ENCODE measurements around the gene HAO2.

HAO2 gene

GRCh38 chr1:119431836-119432235, 63.3 kb downstream of the HAO2 start:
- TF ChIP-seq CSDC2 (CRISPR knock-in tag; IDR thresholded peaks at IDR 0.05) (no peak), ZFP30 (CRISPR knock-in tag; IDR thresholded peaks at IDR 0.05) (no peak), TCF4 (CRISPR knock-in tag; IDR thresholded peaks at IDR 0.05; ENCODE audit: borderline replicate concordance) (no peak), ZNF8 (CRISPR knock-in tag; IDR thresholded peaks at IDR 0.05) (no peak), GLIS3 (CRISPR knock-in tag; IDR thresholded peaks at IDR 0.05) (no peak), OSR1 (CRISPR knock-in tag; IDR thresholded peaks at IDR 0.05) (no peak), SNAI2 (CRISPR knock-in tag; IDR thresholded peaks at IDR 0.05) (no peak), ESRRG (CRISPR knock-in tag; IDR thresholded peaks at IDR 0.05) (no peak), RARB (CRISPR knock-in tag; IDR thresholded peaks at IDR 0.05) (no peak), BACH2 (CRISPR knock-in tag; IDR thresholded peaks at IDR 0.05; ENCODE audit: borderline replicate concordance) (no peak), ZNF70 (CRISPR knock-in tag; IDR thresholded peaks at IDR 0.05) (no peak), ZFP3 (CRISPR knock-in tag; IDR thresholded peaks at IDR 0.05) (no peak), CSRNP3 (CRISPR knock-in tag; IDR thresholded peaks at IDR 0.05) (no peak)
- TF ChIP-seq, protein P1, sequence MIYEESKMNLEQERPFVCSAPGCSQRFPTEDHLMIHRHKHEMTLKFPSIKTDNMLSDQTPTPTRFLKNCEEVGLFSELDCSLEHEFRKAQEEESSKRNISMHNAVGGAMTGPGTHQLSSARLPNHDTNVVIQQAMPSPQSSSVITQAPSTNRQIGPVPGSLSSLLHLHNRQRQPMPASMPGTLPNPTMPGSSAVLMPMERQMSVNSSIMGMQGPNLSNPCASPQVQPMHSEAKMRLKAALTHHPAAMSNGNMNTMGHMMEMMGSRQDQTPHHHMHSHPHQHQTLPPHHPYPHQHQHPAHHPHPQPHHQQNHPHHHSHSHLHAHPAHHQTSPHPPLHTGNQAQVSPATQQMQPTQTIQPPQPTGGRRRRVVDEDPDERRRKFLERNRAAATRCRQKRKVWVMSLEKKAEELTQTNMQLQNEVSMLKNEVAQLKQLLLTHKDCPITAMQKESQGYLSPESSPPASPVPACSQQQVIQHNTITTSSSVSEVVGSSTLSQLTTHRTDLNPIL (CRISPR knock-in tag; IDR thresholded peaks at IDR 0.05; ENCODE audit: low read depth), result no peak
- TF ChIP-seq, protein P2, sequence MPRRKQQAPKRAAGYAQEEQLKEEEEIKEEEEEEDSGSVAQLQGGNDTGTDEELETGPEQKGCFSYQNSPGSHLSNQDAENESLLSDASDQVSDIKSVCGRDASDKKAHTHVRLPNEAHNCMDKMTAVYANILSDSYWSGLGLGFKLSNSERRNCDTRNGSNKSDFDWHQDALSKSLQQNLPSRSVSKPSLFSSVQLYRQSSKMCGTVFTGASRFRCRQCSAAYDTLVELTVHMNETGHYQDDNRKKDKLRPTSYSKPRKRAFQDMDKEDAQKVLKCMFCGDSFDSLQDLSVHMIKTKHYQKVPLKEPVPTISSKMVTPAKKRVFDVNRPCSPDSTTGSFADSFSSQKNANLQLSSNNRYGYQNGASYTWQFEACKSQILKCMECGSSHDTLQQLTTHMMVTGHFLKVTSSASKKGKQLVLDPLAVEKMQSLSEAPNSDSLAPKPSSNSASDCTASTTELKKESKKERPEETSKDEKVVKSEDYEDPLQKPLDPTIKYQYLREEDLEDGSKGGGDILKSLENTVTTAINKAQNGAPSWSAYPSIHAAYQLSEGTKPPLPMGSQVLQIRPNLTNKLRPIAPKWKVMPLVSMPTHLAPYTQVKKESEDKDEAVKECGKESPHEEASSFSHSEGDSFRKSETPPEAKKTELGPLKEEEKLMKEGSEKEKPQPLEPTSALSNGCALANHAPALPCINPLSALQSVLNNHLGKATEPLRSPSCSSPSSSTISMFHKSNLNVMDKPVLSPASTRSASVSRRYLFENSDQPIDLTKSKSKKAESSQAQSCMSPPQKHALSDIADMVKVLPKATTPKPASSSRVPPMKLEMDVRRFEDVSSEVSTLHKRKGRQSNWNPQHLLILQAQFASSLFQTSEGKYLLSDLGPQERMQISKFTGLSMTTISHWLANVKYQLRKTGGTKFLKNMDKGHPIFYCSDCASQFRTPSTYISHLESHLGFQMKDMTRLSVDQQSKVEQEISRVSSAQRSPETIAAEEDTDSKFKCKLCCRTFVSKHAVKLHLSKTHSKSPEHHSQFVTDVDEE (CRISPR knock-in tag; IDR thresholded peaks at IDR 0.05), result no peak
- ATAC-seq, result no peak

DNA sequence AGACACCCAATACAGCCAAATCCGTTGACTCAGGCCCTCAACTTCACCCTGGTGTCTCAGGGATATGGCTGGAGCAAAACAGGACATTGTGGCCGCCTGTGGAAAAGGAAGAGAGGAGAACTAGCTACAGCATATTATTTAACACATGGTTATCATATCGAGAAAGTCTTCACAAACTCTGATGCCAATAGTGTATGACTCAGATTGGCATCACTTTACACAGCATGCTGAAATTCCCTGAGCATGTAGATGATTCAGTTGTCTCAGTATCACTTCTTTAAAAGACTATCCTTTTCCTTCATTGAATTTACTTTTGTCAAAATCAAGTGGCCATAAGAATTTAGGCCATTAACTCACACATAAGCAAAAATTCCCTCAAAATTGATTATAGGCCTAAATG, 66.5 kb downstream of the HAO2 start:
- ATAC-seq, result no peak
- TF ChIP-seq ZFP30 (CRISPR knock-in tag; IDR thresholded peaks at IDR 0.05) (no peak), ISL1 (CRISPR knock-in tag; IDR thresholded peaks at IDR 0.05) (no peak), PPARA (CRISPR knock-in tag; IDR thresholded peaks at IDR 0.05; ENCODE audit: borderline replicate concordance) (no peak), RARB (CRISPR knock-in tag; IDR thresholded peaks at IDR 0.05) (no peak), ZNF565 (CRISPR knock-in tag; conservative IDR thresholded peaks at IDR 0.05; ENCODE audit: low read depth) (no peak), OSR1 (CRISPR knock-in tag; IDR thresholded peaks at IDR 0.05) (no peak), SNAI2 (CRISPR knock-in tag; IDR thresholded peaks at IDR 0.05) (no peak), CSDC2 (CRISPR knock-in tag; IDR thresholded peaks at IDR 0.05) (no peak), POU6F1 (CRISPR knock-in tag; IDR thresholded peaks at IDR 0.05; ENCODE audit: borderline replicate concordance, low read depth) (no peak), GLIS3 (CRISPR knock-in tag; IDR thresholded peaks at IDR 0.05) (no peak), ESRRG (CRISPR knock-in tag; IDR thresholded peaks at IDR 0.05) (no peak), TOX (CRISPR knock-in tag; IDR thresholded peaks at IDR 0.05; ENCODE audit: borderline replicate concordance) (no peak)
- TF ChIP-seq, protein P3, sequence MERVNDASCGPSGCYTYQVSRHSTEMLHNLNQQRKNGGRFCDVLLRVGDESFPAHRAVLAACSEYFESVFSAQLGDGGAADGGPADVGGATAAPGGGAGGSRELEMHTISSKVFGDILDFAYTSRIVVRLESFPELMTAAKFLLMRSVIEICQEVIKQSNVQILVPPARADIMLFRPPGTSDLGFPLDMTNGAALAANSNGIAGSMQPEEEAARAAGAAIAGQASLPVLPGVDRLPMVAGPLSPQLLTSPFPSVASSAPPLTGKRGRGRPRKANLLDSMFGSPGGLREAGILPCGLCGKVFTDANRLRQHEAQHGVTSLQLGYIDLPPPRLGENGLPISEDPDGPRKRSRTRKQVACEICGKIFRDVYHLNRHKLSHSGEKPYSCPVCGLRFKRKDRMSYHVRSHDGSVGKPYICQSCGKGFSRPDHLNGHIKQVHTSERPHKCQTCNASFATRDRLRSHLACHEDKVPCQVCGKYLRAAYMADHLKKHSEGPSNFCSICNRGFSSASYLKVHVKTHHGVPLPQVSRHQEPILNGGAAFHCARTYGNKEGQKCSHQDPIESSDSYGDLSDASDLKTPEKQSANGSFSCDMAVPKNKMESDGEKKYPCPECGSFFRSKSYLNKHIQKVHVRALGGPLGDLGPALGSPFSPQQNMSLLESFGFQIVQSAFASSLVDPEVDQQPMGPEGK (CRISPR knock-in tag; IDR thresholded peaks at IDR 0.05; ENCODE audit: borderline replicate concordance), result no peak
- TF ChIP-seq, protein P2 (CRISPR knock-in tag; IDR thresholded peaks at IDR 0.05), result no peak
- TF ChIP-seq, protein P1 (CRISPR knock-in tag; IDR thresholded peaks at IDR 0.05; ENCODE audit: low read depth), result no peak

Data from SK-N-SH treated with all-trans-retinoic acid at 6 μM for 48 hours (cell line).